ENCODE measurements around the gene MED26.

The MED26 gene

DNA sequence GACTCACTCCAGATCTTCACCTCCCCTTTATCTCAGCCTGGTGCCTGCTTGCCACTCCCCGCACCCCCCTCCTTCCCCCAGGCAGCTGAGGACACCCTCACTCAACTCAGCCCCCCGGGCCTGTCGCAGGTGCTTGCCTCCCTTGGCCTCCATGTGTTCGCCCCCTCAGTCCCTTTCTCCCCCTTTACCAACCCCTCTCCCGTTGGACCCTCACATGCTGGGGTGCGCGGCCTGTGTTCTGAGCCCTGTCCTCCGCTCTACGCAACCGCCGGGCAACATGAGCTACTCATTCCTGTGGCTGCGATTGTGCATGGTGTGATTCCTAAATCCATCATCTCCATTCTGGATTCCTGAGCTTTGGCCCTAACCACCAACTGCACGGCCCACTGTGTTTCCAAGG lies 90.9 kb downstream of the MED26 start:
- no peak for DNase-seq (ENCODE audit: low read depth)

DNA sequence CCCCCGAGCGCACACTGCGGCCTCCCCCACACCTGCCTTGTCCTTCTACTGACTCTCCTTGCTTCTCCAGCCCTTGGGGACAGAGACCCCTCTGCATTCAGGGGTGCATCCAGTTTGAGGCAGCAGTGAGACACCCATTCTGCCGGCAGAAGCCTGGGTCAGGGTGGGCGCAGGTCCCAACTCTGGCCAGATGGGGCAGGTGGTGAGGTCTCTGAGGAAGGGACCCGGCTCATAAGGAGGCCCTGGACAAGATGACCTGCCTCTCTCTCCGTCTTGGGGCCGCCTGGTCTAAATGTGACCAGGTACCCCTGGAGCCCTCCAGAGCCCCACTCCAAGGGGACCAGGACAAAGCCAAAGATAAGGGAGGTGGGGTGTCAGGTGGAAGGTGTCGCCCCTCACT lies 91.9 kb downstream of the MED26 start:
- no peak for DNase-seq (ENCODE audit: low read depth)

DNA sequence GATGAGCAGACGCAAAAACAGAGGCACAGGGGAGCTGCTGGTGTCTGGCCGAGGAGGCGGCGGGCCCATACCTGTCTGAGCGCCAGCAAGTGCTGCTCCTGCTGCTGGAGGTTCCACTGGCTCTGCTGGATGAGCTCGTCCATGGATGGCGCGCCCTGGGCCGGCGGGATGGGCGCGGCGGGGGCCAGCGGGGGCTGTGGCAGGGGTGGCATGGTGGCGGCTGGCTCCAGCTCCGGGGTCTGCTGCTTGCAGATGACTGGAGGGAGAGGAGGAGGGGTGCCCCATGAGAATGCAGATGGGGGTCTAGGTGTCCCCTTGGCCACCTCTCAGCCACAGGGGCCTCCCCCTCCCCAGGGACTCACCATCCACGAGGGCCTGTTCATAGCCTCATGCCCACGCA lies 92.6 kb downstream of the MED26 start:
- DNase-seq (ENCODE audit: low read depth): no peak

DNA sequence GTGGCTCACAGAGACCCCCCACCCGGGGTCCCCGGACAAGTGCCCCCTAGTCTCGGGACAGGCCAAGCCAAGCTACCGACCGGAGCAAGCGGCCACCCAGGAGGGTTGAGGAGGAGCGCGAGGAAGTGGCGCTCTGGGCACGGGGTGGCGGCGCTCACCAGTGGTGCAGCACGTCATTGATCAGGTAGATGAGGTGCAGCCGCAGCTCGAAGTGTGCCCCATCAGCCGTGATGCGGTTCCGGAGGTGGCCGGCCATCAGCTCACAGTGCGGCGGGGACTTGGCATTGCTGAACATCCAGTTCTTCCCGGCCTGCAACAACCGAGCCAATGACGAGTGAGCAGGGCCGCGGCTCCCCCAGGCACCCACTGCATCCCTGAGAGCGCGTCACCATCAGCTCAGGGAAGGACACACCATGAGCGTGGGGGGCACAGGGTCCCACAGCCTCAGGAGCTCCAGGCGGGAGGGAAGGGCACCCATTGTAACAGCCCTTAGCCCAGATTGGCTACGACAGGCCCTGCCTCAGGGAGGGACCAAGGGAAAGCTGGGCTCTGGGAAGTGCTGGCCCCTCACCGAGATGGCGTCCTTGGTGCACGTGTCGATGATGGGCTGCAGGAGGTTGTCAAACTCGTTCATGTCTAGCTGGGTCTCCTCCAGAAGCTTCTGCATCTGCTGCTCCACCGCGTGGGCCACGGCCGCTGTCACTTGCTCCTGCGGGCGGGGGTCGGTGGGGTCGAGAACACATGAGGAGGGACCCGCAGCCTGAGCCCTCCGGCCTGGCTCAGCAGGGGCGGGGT lies 95.4 kb downstream of the MED26 start:
- DNase-seq (ENCODE audit: low read depth): no peak

DNA sequence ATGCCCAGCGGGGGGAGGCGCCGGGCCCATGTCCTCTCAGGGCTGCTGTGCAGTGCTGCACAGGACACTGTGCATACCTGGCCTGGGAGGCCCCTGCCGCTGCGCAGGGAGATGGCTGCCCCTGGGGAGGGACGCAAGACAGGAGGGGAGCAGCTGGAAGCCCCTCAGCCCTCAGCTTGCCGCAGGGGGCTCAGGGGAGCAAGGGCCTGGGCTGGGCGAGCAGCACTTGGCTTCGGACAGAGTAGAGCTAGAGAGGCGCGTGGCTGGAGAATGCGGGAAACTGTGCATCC lies 96.7 kb downstream of the MED26 start:
- no peak for DNase-seq (ENCODE audit: low read depth)

DNA sequence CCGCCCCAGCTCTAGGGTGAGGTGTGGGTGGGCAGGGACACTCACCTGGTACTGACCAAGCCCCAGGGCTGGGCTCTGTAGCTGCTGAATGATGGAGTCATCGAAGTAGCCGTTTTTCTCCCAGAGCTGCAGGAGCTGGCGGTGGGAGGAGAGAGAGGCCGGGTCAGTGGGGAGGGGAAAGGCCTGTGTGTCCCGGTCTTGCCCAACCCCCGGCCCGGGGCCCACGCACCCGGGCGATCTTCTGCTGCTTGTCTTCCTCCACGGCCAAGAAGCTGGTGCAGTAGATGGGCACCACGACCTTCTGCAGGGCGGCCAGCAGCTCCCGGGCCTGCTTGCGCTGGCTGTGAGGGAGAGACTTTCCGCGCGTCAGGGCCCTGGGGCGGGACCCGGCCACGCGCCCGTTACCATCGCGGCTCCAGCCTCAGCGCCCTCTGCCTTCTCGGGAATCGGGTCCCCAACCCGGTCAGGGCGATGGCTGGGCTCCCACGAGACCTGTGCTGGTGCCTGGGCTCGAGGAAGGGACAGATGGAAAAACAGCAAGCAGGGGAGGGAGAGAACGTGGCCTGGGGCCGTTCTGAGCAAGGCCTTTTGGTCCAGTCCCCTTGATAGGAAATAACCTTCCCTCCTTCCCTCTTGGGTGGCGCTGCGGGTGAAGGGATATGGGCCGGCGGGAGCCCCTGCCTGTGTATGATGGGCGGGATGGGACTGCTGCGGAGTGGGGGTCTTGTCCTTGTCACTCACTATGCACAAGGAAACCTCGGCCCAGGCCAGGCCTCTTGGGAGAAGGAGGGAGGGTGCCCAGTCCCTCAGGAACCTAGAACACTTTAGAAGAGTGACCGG lies 97.2 kb downstream of the MED26 start:
- no peak for DNase-seq (ENCODE audit: low read depth)

DNA sequence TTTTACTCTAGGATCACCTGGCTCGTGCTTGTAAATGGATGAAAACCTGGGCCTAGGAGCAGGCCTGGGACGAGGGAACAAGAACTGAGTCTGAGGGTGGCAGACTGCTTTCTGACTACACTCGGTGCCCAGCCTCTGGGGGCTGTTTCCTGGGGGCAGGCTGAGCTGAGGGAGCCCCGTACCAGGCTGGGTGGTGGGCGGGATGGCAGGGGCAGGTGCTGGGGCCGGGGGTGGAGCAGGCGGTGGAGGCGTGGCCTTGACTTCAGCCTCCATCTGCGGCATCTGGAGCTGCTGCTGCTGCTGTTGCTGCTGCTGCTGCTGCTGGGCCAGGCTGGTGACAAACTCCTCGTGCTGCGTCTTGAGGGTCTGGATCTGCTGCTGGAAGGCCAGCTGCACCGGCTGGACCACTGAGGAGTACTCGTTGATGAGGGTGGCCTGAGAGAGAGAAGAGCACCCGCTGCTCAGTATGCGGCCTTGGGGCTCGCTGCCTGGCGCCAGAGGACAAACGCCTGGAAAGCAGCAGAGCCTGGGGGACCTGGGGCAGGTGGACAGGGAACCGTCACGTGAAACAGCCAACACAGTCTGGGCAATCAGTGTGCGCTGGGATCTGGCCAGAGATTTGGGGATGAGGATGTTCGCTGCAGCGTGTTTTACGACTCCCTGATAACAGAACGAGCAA lies 98.4 kb downstream of the MED26 start:
- DNase-seq (ENCODE audit: low read depth): no peak

DNA sequence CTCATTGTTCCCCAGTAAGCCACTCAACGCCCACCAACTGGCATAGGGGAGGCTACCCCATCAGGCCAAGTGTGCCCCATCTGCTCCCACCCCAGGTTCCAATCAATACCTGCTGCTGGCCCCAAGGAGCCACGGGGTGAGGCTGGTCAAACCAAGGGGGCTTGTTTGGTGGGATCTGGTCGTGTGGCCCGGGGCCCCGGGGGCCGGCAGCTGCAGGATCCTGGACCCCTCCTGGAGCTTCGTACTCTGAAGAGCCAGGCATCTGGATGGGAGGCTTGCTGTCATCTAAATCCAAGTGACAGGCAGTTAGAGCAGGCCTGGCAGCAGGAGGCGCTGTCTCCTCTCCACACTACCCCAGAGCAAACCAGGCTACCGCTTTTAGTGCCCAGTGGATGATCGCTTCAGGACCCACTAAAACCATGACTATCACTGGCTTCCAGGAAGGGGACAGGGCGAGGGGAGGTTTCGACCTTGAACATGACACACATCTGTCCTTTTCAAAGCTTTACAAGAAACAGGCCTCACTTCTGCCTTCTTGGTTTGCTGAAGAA lies 100.0 kb downstream of the MED26 start:
- peak; percentile 19 for DNase-seq (ENCODE audit: low read depth)

DNA sequence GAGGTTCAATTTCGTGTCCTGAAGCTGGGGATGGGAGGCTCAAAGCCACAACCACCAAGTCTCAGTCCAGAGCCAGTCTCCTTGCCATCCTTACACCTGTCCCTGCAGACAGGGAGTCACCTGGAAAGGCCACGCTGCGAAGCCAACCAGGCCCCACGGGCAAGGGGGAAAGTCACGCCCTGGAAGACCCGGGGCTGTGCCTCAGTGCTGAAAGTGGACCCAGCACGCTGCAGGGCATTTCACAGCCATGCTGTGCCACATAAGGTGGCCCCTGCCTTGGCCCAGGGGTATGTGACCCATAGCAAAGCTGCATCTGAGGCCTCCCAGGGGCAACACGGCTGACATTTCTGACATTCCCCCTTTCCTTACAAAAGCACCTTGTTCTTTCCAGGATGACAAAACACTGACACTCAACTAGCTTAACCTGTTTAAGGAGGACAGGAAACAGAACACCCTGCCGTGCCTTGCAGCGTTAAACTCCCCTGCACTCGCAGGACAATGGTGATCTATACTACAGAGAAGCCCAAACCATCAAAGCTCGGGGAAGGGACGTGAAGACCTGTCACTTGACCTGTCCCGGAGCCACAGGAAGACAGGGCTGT lies 100.6 kb downstream of the MED26 start:
- no peak for DNase-seq (ENCODE audit: low read depth)

DNA sequence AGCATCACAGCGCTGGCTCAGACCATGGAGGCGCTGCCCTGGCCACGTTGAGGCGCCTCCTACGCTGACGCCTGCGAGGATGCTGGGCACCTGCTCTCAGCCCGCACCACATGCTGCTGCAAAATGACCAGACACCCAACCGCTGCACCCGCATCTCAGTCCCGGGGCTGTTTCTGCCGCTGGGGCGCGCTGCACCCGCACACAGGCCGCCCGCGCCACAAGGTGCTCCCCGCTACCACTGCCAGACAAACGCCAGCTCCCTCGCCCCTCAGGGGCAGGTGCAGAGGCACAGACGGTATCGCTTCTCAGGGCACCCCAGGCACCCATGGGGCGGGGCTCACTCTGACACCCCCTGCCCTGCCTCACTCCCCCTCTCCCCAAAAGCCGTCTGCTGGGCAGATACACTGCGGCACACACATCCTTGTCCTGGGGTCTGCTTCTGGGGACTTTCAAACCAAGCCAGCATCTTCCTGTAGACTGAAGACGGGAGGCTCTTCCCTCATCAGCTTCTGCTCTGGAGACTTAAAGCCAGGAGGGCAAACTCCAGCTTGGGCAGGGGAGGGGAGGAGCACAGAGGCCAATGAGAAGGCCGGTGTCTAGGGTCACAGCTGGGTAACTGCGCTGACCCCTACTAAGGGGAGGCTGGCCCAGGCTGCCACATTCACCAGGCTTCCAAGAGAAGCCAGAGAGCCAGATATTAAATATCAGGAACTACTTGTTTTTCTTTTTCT lies 102.1 kb downstream of the MED26 start:
- DNase-seq (ENCODE audit: low read depth): no peak

DNA sequence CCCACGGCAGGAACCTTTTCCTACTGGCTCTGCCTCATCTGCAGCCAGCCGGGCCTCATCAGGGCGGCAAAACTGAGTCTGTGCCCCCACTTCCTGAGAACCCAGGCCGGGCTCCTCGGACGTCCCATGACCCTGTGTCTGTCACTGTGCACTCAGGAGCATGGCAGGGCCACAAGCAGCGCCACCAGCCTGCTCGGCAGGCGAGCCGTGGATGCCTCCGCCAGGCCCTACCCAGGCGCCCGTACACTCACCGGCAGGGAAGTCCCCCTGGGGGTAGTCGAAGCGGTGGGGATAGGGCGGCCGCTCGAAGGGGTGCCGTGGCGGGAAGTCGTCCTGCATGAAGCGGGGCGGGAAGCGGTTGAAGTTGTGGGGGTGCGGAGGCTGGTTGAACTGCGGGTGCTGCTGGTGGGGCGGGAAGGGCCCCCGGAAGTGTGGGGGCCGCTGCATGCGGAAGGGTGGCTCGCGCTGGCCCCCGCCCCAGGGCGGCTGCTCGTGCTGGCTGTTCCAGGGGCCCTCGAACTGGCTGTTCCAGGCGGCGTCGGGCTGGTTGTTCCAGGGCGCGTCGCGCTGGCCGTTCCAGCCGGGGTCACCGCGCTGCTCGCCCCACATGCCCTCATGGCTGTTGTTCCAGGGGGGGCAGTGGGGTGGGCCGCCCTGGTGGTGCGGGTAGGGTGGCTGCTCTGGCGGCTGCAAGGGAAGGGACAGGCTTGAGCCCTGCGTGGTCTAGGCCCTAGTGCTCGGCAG lies 102.8 kb downstream of the MED26 start:
- no peak for DNase-seq (ENCODE audit: low read depth)

Measured in EH (cell line).